Measurements from ENCODE around the gene GSTM3.
"Not testable (repeated sequence)": the region's sequence is repeated elsewhere in the genome, so short reads cannot be mapped to it uniquely, and the experiment has no call there.

The GSTM3 gene

DNA sequence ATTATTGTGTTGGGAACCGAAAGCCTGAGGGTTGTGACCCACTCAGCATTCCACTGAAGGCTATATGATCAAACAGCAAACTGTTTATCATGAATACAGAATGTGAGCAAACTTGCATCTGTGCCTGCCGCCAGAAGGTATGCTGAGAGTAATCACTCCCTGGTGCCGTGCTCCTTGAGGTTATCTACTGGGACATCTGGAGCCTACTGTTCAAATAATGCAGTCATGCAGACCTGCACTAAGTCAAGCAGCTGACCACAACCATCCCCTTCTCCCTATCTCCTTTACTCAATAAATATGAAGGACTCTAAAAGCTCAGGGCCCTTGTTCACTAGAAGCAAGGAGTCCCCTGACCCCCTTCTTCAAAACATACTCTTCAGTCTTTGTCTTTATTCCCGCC lies 15.3 kb downstream of the GSTM3 start:
- no peak for DNase-seq

DNA sequence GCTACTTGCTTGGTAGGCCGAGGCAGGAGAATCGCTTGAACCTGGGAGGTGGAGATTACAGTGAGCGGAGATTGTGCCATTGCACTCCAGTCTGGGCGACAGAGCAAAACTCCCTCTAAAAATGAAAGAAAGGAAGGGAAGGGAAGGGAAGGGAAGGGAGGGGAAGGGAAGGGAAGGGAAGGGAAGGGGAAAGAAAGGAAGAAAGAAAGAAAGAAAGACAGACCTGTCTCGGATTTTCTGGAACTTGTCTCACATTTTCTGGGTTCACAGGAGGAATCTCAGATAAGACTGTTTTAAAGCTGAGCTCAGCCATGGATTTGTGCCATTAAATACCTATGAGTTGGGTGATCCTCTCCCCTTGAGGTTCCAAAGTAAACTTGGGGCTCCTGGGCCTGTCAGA lies 15.9 kb downstream of the GSTM3 start:
- no peak for DNase-seq

DNA sequence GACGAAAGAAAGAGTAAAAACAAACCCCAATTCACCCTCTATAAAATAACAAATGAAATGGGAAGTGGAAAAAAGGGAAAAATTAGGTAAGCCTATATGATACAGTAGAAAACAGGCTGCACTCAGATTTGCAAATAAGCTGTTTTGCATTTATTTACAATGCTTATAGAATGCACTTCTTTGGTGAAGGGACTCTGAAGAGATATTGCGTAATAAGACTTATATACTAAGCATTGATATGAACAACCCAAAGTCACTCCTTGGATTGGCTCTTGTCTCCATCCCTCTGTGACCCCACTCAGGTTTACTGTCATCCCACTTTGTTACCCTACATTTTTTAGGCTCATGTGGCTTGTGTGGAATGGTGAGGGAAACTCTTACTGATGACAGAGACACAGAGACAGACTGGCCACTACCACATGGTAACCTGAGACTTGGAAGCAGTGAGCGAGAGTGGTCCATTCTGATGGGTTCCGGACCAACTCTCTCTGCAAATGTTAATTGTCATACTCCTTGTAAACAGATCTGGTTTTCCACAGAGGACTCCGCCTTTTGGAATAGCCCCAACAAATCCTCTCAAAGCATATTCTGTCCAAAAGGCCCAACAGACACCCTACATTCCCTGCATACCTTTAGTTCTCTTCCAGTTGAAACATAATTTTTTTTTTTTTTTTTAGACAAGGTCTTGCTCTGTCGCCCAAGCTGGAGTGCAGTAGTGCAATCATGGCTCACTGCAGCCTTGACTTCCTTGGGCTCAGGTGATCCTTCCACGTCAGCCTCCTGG lies 17.7 kb downstream of the GSTM3 start:
- no peak for DNase-seq

DNA sequence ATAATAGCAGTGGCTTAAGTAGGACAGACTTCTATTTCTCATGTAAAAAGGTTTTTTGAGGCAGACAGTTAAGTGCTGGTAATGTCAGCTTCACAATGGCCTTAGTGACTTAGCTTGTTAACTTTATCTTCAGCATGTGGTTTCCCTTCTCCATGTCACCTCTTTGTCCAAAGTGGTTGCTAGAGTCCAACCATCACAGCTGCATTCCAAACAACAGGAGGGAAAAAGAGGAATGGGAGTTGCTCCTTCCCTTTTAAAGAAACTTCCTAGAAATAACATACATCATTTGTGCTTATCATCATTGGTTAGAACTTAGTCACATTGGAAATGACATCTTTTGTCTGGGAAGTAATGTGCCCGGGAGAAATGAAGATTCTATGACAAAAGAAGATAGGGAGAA lies 18.9 kb downstream of the GSTM3 start:
- DNase-seq: no peak

DNA sequence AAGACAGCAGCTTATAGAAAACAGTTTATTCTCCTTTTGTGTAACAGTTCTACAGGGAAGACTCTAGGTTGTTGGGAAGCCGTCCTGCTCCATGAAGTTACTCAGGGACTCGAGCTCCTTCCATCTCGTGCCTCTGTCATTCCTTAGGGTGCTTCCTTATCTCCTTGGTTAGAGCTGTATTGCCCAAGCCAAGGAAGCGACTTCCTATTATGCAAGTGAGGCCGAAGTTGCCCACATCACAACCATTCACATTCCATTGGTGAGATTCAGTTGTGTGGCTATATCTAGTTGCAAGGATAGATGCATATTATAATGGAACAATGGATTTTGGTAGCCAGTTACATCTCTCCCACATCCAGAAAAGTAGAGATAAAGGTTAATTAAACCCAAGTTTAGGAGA lies 19.8 kb downstream of the GSTM3 start:
- DNase-seq: no peak

DNA sequence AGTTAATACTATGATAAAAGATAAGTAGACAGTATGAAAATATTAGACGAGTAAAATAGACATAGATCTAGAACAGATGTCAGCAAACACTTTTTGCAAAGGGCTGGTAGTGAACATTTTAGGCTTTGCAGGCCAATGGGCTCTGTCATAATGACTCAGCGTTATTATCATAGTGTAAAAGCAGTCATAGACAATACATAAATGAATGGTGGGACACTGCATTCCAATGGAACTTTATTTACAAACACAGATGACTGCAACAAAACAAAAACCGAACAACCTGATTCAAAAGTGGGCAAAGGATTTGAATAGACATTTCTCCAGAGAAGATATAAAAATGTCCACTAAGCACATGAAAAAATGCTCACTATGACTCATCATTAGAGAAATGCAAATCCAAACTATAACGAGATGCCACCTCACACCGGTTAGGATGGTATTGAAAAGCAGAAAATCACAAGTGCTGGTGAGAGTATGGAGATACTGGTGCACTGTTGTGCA lies 21.5 kb downstream of the GSTM3 start:
- no peak for DNase-seq

DNA sequence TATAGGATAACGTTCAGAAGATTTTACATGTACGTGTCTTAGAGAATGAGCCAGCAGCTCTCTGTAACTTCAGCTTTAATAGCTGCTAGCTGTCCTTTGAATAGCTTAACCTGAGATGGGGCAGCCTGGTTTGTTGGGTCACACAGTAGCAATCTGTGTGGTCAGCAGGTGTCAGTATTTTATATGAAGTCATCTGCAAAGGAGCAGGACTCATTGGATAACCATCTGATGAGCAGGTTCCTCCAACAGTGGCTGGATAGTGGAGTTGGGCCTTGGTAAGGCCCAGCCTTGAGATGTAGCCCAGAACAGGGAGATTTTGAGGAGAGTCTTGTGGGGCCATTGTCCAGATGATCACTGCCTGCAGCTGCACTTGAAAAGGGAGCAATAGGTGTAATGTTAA lies 22.3 kb downstream of the GSTM3 start:
- DNase-seq: no peak

DNA sequence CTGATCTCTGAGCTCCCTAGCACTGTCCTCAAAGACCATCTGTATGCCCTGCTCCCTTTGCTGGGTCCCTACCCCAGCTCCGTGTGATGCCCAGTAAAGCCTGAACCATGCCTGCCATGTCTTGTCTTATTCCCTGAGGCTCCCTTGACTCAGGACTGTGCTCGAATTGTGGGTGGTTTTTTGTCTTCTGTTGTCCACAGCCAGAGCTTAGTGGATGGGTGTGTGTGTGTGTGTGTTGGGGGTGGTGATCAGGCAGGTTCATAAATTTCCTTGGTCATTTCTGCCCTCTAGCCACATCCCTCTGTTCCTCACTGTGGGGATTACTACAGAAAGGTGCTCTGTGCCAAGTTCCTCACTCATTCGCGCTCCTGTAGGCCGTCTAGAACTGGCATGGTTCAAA lies 23.1 kb downstream of the GSTM3 start:
- no peak for DNase-seq

DNA sequence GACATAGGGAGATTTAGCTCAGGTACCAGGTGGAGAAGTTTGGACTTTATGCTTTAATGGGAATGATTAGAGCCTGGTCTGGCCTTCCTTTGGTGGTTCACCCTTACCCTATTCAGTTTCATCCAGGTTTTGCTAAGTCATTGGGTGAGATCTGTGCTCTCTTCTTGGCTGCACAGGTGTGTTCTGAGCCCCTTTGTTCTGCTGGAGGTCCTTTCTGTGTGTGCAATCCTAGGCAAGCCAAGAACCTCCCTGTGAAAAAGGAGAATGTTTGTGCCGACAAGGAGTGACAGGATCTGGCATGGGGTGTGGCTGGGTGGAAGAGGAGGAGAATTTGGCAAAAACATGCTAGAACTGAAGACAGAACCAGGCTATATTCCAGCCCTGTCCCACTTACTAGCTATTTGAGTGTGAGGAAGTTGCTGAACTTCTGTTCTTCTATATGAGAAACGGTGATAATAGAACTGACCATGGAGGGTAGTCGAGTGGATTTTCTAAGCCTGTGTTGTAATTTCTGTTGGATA lies 24.2 kb downstream of the GSTM3 start:
- no peak for DNase-seq

DNA sequence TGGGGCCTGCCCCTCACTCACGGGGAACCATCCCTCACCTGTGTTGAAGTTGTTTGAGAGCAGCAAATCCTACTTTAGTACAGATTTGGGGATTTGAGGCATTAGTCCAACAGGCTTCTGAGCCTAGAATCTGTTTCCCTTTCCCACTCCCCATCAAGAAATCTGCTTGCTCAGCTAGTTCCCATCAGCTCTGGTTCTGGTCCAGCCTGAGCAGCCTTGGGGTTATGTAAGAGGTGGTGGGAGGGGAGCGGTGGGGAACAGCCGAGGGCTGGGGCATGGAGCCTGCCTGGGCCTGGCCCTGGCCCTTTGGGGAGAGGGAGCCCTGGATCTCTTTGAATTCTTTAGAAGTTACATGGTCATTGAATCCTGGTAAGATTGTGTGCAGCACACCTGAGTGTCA lies 24.7 kb downstream of the GSTM3 start:
- DNase-seq: no peak

DNA sequence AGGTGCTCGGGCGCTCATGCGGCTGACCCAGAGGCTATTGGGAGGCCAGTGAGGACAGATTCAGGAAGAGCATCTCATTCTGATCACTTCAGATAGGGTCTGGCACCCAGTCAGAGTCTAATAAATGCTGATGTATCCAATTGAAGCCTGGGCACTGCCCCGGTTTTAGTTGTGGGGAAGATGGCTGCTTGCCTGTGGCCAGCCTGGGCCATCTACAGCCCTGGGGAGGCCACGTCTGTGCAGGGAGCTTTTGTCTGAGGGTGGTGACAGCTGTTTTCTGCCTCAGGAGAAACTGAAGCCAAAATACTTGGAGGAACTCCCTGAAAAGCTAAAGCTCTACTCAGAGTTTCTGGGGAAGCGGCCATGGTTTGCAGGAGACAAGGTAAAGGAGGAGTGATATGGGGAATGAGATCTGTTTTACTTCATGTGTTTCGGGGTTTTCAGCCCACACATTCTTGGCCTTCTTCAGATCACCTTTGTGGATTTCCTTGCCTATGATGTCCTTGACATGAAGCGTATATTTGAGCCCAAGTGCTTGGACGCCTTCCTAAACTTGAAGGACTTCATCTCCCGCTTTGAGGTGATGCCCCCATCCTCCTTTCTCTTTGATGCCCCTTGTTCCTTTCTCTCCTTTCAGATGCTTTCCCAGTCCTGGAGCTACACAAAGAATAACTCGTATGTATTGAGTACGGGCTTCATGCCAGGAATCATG lies 26.0 kb downstream of the GSTM3 start:
- DNase-seq: no peak

DNA sequence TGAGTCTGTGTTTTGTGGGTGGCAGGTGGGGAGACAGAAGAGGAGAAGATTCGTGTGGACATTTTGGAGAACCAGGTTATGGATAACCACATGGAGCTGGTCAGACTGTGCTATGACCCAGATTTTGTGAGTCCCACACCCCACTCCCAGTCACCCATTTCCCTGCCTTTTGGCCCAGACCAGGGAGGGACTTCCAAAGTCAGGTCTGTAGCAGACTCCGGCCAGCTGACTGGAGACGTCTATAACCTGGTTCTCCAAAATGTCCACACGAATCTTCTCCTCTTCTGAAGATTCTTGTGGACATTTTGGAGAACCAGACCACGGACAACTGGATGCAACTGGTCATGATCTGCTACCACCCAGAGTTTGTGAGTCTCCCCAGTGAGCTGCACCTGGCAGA lies 27.2 kb downstream of the GSTM3 start:
- DNase-seq: no peak

DNA sequence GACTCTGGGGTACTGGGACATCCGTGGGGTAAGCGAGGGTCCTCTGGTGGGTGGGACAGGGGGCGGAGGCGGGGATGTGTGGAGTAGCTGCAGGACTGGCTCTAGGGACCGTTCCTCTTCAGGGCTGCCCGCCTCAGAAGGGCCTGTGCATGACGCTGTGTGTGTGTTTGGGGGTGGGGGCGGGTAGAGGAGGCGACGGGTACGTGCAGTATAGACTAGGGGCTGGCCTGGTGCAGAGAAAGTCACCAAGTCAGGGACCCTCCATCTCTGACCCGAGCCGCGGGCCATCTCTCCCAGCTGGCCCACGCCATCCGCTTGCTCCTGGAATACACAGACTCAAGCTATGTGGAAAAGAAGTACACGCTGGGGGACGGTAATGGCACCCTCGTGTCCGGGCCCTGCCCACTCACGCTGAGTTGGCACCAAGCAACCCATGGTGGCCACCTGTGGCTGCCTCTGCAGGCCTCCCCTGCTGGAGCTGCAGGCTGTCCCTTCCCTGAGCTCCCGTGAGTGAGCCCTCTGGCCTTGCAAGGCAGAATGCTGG lies 28.4 kb downstream of the GSTM3 start:
- no peak for DNase-seq

DNA sequence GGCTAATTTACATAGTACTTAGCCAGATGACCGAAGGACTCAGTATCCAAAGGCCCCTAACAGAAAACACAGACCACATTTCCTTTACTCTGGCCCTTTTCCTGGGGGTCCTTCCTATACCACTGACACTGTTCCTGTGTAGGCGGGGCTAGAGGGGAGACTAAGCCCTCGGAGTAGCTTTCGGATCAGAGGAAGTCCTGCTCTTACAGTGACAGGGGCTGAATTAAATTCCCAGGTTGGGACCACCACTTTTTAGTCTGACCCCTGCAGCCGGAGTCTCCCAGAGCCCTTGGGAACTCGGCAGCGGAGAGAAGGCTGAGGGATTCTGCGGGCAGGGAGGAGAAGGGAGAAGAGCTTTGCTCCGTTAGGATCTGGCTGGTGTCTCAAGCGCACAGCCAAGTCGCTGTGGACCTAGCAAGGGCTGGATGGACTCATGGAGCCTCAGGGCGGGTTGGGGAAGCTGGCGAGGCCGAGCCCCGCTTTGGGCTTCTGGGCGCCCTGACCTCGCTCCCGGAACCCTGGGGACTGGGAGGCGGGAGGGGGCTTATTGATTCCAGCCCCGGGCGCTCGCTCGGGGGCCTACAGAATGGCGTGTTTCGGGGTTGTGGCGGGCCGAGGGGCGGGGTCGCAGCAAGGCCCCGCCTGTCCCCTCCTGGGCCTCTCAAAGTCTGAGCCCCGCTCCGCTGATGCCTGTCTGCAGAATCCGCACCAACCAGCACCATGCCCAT lies 29.1 kb downstream of the GSTM3 start, which contains the start of gene GSTM5:
Gene GSTM5 (plus strand): TSS at position 659 of the 728 bp plus-strand sequence. CDS start 62 bp downstream, at position 721.
- not testable (repeated sequence) for DNase-seq

DNA sequence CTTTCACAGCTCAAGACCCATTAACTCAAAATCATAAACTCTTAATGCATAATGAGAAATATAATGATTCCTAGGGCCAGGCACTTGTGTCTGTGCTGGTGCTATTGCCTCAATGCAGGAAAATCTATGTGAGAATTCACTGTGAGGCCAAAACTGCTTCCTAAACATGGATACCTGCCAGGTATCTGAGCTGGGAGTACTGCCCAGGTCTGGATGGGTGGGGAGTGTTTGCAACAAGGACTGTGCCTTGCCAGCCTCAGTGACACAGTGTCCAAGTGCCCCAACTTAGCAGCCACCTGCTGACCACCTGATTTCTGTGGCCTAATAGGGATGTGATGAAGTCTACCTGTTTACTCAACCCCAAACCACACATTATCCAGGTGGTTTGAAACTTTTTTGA lies 31.0 kb downstream of the GSTM3 start:
- not testable (repeated sequence) for DNase-seq

DNA sequence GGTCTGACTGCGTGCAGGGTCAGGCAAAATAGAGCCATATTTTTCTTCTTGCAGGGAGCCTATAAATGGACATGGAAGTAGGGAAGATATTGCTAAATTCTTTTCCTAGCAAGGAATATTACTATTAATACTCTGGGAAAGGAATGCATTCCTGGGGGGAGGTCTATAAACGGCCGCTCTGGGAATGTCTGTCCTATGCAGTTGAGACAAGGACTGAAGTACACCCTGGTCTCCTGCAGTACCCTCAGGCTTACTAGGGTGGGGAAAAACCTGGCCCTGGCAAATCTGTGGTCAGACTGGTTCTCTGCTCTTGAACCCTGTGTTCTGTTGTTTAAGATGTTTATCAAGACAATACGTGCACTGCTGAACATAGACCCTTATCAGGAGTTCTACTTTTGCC lies 31.9 kb downstream of the GSTM3 start:
- not testable (repeated sequence) for DNase-seq

DNA sequence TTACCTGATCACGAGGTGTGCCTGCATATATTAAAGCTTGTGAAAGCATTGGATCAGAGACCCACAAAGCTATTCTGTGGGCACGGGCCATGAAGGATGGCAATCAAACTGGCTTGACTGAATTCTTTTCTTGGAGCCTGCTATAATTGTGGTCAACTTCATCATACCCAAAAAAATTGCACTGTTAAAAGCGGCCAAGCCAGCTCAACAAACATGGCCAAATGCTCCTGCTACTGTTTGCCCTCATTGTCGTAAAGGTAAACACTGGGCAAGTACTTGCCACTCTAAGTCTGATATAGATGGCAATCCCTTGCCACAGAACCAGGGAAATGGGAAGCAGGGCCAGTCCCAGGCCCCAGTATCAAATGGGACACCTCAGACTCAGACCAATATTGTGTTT lies 35.4 kb downstream of the GSTM3 start:
- no peak for DNase-seq

DNA sequence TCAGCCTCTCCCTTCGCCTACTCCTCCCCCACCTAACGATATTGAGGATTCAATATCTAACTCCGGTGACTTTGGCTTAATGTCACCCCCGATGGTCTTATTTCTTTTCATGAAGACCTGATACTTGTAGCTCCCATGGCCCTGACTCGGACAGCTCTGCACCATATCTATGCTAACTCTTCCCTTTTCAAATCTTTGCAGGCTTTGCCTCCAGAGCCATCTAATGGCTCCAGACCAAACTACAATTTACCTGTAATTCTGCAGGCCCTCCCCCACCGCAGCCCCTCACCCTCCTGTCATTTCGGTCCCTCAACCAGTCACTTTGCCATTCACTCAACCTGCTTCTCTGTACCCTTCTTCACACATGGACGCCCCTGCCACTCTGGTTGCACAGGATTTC lies 36.7 kb downstream of the GSTM3 start:
- no peak for DNase-seq

DNA sequence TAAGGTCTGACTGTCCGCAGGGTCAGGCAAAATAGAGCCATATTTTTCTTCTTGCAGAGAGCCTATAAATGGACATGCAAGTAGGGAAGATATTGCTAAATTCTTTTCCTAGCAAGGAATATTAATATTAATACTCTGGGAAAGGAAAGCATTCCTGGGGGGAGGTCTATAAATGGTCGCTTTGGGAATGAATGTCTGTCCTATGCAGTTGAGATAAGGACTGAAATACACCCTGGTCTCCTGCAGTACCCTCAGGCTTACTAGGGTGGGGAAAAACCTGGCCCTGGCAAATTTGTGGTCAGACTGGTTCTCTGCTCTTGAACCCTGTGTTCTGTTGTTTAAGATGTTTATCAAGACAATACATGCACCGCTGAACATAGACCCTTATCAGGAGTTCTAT lies 37.9 kb downstream of the GSTM3 start:
- not testable (repeated sequence) for DNase-seq

DNA sequence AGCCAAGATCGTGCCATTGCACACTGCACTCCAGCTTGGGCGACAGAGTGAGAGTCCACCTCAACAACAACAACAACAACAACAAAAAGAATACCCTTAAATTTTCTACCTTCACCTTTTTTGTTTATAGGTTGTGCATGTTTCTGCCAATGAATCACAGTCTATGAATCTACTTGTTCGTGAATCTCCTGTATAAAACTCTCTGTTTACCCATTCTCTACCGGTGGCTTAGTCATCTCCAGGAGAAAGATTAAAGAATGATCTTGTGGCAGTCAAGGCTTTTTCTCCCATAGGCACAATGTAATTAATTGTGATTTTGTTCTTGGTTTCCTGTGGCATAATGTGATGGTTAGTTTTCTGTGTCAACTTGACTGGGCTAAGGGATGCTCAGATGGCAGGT lies 43.0 kb downstream of the GSTM3 start:
- DNase-seq: not testable (repeated sequence)

DNA sequence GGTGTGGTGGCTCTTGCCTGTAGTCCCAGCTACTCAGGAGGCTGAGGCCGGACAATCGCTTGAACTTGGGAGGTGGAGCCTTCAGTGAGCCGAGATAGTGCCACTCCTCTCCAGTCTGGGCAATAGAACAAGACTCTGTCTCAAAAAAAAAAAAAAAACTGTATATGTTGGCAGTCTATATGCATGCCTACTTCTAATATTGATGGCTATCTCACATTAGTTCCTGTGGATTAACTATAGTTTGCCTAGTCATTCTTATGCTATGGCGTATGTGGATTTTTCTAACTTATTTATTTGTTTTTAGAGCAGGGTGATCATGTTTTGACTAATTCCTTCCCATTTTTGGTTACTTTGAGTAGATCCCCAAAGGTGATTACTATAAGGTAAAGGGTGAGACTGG lies 43.8 kb downstream of the GSTM3 start:
- no peak for DNase-seq

DNA sequence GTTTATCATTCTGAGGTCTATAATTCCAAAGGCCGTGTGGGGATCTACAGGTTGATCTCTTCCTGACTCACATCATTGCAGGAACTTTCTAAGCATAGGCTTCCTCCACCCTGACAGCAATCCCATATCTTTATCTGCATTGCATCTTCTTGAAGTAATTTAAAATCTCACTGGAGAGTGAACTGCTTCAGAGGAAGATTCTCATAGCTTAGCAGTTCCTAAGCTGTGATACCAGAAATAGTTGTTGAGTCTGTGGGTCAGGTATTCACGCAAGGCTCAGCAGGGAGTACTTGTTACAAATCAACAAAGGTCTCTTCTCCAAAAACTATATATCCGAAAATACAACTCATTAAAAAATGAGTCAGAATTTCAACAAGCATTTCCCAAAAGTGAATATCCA lies 45.7 kb downstream of the GSTM3 start:
- DNase-seq: not testable (repeated sequence)

DNA sequence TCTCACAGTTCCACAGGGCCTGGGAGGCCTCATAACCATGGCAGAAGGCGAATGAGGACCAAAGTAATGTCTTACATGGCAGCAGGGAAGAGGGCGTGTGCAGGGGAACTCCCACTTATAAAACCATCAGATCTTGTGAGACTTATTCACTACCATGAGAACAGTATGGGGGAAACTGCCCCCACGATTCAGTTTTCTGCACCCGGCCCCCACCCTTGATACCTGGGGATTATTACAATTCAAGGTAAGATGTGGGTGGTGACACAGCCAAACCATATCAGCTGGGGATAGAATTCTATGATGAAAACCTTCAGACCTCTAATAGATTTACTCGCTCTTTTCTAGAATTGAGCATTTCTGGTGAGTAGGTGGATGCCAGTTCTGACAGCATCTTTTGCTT lies 46.4 kb downstream of the GSTM3 start:
- not testable (repeated sequence) for DNase-seq
